Kidney glomerular epithelial cell (primary cell): ENCODE results near the gene DDX20.
"Not testable (repeated sequence)": the region's sequence is repeated elsewhere in the genome, so short reads cannot be mapped to it uniquely, and the experiment has no call there.

ENCODE experiments used
- DNase-seq: peaks from one replicate; lab custom pipeline; 2025; lab: John Stamatoyannopoulos, UW

DDX20 gene

DNA sequence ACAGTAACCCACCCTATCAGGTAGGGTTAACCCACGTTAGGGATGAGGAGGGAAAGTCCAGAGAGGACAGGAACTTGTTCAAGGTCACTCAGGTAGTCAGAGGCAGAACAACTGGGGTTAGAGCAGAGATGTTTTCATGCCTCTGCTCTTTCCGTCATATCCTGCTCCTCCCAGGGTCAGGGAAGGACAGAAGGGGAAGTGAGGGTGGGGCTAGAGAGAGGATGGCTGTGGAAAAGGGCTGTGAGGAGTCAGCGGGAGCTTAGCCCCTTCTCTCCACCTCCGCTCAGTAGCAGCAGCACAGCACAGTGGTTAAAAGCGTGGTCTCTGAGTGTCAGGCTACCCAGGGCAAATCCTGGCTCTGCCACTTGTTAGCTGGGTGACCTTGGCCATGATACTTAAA lies 36.5 kb downstream of the DDX20 start:
- no peak for DNase-seq

DNA sequence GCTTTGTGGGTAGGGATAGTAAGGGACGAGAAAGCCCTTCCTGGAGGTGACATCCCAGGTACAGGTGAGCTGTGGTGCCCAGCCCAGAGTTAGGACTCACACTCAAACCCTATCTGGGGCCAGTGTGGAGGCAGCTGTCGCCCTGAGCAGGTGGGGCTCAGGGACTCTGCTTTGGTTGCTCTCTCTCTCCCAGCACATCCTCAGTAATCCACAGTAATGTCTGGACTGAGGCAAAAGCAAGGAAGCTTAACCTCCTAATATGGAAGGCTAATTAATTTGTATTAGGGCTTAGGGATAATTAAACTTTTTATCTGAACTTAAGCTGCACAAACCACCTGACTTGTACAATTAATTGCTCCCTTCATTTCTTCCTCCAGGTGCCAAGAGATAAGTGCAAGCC lies 38.2 kb downstream of the DDX20 start:
- no peak for DNase-seq

DNA sequence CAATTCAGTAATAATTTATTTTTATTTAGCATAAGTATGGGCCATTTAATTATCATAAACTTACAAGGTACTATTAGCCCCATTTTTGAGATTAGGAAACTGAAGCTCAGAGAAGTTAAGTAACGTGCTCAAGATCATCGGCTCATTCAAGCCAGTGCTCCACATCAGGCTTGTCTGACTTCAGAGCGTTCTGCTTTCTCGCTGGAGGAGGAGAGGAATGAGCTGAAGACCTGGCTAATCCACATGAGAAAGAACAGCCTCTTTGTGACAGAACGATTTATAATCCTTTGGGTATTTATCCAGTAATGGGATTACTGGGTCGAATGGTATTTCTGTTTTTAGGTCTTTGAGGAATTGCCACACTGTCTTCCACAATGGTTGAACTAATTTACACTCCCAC lies 39.7 kb downstream of the DDX20 start:
- no peak for DNase-seq

DNA sequence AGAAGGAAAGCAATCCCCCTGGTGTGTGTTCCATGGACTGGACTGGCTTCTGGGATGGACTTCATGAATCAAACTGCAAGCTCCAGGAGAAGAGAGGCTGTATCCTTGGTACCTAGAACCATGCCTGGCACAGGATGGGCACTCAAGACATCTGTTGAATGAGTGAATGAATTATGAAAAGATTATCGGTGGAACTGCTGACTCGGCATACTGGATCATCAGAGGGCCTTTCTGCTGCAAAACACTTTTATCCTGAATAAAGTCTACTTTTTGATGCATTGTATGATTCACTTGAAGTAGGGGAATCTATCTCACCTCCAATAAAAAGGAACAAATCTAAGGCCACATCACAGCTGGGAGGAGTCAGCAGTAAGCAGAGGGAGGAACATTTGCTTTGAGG lies 42.9 kb downstream of the DDX20 start:
- no peak for DNase-seq

DNA sequence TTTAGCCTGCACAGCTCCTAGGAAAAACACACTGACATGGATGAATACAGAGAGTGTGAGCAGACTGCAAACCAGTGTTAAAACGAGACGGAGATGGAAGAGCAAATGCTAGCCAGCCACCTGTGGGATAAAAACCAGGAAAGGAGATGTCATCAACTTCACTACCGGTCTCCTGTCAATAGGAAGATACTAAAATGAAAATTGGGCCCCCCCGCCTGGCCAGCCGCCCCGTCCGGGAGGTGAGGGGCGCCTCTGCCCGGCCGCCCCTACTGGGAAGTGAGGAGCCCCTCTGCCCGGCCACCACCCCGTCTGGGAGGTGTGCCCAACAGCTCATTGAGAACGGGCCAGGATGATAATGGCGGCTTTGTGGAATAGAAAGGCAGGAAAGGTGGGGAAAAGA lies 44.0 kb downstream of the DDX20 start:
- not testable (repeated sequence) for DNase-seq

DNA sequence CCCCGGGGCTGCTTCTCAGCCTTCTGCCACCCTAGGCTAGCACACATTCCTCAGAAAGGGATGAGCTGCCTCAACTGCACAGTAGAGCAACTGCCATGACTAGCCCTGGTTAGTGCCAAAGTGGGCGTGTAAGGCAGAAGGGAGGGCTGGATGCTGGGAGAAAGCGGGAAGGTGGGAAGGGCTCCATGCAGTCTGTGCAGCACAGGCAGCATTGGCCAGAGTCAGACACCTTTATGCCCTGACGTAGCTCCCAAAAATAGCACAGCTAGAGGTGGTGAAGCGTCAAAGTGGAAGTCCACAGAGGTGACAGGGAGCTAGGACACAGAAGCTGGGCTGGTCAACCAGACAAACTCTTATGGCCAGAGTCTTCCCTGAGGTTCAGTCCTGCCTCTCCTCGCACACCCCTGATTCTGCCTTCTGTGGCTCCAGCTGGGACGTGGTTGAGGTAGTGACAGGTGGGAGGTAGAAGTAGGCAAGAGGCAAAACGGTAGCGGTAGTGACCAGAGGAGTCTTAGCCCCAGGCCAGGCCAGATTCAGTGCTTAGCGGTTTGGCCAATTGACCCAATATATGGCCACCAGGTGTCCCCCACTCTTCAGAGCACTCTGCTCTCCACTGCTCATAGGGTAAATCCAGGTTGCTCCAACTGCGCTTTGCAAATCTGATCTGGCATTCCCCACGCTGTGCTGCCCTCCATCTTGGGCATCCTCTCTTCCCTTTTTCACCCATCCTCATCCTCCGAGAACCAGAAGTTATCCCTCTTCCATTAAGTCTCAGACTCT lies 45.6 kb downstream of the DDX20 start:
- DNase-seq = no peak

DNA sequence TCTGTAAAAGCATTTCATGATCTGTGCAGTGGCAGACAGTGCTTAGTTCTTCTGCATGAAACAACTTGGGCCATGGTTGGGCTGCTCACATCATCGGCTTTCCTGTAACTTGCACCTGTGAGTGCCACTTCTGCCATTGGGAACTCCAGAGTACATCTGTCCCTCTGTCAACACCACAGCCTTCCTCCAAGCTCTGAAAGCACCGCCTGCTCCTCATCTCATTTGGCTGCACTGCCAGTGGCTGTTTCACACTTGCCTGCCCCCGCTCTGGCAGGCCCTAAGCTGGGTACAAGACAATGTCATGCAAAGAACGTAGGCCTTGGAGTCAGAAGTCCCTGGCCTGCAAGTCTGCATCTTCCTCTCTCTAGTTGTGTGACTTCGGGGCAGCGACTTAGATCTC lies 46.4 kb downstream of the DDX20 start:
- no peak for DNase-seq

DNA sequence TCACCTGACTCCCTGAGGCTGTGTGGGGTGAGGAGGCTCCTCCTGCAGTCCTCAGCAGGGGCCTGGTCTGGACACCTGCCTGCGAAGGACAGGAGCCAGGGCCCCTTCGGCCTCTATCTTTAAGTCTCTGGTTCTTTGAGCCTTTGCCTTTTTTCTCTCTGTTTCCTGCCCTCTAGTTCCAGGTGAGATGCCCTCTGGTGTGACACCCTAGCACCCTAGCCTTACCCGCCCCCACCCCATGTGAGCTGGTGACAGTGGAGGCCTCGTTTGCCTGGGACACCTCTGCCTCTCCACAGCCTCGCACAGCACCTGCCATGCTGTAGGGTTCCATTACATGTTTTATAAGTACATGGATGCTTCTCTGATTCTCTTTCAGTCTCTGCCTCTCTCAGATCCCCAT lies 47.3 kb downstream of the DDX20 start:
- no peak for DNase-seq

DNA sequence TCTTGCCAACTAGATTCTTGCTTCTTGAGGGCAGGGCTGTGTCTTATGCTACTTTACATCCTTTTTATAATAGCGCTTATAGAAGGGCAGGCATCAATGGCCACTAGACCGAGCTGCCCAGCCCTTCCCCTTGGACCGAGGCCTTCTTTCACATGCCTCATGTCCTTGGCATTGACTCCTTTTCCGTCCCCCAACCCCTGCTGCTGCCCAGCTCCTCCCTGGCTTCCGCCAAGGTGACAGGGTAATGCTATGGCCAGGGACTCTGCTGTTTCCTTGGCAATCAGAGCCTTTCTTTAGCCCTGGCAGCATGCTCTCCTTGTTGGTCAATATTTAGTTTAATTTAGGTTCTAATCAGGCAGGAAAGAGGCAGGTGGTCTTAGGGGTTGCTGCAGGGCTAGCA lies 48.2 kb downstream of the DDX20 start:
- DNase-seq = no peak

DNA sequence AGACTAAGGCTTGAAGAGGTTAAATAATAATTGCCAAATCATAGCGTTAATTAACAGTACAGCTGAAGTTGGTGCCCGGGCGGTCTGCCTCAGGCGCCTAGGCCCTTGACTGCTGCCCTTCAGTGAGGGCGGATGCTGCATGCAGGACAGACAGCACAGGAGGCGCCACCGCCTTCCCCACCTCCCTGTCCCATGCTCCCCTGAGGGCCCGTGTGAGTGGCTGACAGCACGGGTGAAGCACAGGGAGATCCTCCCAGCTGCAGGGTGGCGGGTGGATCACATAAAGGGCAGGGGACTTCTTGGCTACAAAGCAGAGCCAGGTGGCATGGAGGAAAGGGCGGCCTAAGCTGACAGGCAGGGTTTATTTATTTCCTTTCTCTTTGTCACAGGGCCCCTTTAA lies 49.1 kb downstream of the DDX20 start:
- DNase-seq = no peak

DNA sequence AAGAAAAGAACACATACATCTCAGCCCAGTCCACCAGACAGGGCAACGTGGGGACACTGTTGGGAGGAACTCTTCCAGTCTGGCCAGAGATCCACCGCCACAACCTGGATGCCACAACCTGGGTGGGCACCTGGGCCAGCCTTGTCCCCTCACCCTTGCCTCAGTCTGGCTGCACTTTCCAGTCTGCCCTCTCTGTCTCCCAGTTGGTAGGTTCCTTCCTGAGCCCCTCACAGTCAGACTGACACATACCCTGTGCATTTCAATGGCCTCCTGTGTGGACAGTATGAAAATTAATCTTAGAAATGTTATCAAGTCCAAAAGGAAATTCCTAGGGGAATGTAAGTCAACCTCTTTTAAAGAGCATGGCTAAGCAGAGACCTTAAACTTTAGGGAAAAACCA lies 49.5 kb downstream of the DDX20 start:
- no peak for DNase-seq

DNA sequence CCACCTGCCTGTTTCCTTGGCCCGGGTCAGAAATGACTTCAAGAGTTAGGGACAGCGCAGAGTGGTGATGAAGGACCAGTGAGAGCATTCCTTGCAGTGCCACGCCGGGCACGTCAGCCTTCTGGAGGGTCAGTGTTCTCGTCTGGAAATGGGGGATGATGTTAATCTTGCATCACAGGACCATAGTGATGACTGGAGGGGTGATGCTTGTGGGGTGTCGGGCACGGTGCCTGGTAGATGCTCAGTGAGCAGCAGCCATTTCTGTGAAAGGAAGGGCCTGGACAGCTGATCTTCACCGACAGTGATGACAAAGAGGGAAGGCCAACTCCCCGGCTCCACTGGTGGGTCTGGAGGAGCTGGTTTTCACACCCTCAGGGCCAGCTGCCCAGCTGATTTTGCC lies 56.2 kb downstream of the DDX20 start:
- no peak for DNase-seq

DNA sequence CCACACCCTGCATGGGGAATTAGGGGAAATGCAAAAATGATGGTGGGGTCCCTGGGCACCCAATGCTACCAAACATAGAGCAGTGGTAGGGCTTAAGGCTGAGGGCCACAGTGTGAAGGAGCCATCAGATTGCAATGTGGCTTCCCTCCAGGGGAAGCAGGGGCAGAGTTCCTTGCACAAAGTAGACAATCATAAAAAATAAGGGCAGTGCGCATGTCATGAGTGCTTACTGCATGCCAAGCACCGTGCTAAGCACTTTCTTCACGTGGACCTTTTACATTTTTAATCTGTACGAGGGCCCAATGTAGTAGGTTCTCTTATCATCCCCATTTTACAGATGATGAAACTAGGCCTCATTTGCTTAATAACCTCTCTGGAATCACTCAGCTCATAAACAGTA lies 56.6 kb downstream of the DDX20 start:
- no peak for DNase-seq

DNA sequence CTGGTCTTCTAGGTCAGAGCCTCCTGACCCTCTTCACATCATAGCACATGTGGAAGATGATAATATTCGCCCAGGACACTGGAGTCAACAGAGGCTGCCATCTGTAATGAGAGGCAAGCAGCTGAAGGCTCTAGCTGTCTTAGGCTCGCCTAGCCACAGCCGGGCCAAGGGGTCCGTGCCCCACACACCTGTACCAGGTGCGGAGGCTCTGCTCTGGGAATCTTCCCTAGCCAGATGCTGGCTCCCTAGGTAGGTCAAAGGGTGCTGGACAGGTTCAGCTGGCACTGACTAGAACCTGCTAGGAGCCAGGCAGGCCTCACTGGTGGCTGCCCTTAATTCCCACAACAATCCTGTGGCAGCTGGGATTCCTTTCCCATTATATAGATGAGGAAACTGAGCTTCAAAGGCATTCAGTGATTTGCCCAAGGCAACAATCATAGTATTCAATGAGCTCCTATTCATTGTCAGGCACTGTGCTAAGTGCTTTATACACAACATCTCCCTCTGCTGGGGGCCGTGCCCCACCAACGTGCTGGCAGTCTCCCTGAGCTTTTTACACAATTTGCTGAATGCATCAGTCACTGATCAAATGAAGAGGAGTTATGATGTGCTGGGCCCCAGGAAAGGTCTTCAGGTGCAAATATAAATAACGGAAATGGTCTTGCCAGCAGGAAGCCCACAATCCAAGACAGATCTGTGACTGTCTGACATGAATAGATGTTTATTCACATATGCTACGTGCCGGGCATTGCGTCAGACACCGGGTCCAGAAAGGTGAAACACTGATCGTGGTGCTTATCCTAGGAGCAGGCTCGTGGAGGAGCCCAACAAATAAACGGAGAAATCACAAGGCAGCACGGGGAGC lies 58.0 kb downstream of the DDX20 start:
- no peak for DNase-seq

DNA sequence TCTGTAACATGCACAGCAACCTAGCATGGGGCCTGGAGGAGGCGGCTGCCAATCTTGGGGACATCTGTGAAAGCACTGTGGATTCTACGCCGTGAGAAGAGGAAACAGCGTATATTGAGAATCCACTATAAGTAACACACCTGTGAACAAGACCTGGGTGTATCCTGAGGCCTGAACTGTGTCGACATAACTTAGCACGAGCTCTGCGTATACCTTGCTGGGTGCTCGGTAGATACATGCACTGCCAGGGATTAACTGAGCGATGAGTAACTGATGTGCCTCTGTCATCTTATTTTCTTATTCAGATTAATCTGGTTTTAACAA lies 58.6 kb downstream of the DDX20 start:
- no peak for DNase-seq

DNA sequence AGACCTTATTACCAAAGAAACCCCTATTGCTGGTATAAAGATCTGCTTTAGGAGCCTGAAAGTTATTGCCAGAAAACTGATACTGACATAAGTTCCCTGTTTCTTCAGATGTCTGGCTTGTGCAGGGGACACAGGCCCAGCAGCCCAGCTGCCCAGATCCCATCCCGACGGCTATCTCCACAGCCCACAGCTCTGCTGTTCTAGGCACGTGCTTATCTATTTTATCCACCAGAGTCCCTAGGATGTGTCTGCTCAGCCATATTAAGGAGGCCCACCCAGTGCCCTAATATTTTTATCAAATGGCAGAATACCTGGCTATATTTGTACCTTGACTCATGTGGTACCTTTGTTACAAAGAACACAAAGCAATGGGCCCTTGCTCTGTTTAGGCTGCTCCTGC lies 58.9 kb downstream of the DDX20 start:
- no peak for DNase-seq
